Naive thymus-derived CD8-positive, alpha-beta T cell (primary cell): ENCODE measurements around the gene MORN4. TPM values are rescaled to one million over a fixed set of nuclear protein-coding genes. Genes with fewer than 3 reads are reported as not detected.

Experiments
- ATAC-seq, 2 donors: fragments of 150-1000 bp; cut with Tn5 transposase in 1 of 2; sonication (Bioruptor Pico), chemical (Tn5 transposase) in 1 of 2; 1 replicate in 1 of 2; 2 replicates in 1 of 2; pipeline ENCODE4 v1.10.0; 2021; ENCODE audit warnings: mild to moderate bottlenecking in 2 of 2, moderate library complexity in 2 of 2
- POLR2A ChIA-PET: fragments of 350-600 bp; sonication (Branson Sonifier 250); formaldehyde crosslinking; loops from one replicate; lab custom pipeline; 2021; ENCODE audit warnings: antibody characterized with exemption; lab: Charles Lee
- DNase-seq, 10 donors: peaks; one replicate each; pipeline versions ENCODE4 v3.0.0 to v3.0.0-alpha.2; 2020 to 2022
- H3K27ac Mint-ChIP-seq, 10 donors: one replicate each; pipeline ENCODE4 v1.8.0; 2020 to 2022; ENCODE audit warnings: mild to moderate bottlenecking in 10 of 10, mixed read lengths in 10 of 10, moderate library complexity in 4 of 10, inconsistent platforms in 1 of 10
- H3K27me3 Mint-ChIP-seq, 5 donors: one replicate each; pipeline ENCODE4 v1.8.0; 2021 to 2022; ENCODE audit warnings: mixed read lengths in 5 of 5
- H3K36me3 Mint-ChIP-seq, 3 donors: one replicate each; pipeline ENCODE4 v1.8.0; 2020 to 2022; ENCODE audit warnings: mixed read lengths in 3 of 3, mild to moderate bottlenecking in 2 of 3, inconsistent platforms in 1 of 3
- H3K4me1 Mint-ChIP-seq, 4 donors: one replicate each; pipeline ENCODE4 v1.8.0; 2021 to 2022; ENCODE audit warnings: mixed read lengths in 4 of 4
- H3K4me3 Mint-ChIP-seq, 10 donors: one replicate each; pipeline ENCODE4 v1.8.0; 2020 to 2022; ENCODE audit warnings: mild to moderate bottlenecking in 10 of 10, mixed read lengths in 10 of 10, moderate library complexity in 6 of 10, inconsistent platforms in 1 of 10
- H3K9me3 Mint-ChIP-seq, 9 donors: one replicate each; pipeline ENCODE4 v1.8.0; 2020 to 2022; ENCODE audit warnings: mixed read lengths in 9 of 9, mild to moderate bottlenecking in 3 of 9, inconsistent platforms in 1 of 9, moderate library complexity in 1 of 9
- polyA plus RNA-seq, 3 donors: library from polyadenylated mRNA; unstranded; fragments of 300-500 nt; fragmentation: Illumina TruSeq; gene quantifications; one replicate each; pipeline ENCODE4 v1.2.3, GENCODE V29; 2021
- total RNA-seq, 8 experiments: library from RNA in 2 of 8; stranded (reverse) in 2 of 8; gene quantifications; one replicate each; pipeline ENCODE4 v1.2.3 and lab custom pipeline; 2021 to 2026

Gene MORN4
- total RNA-seq (1 to 10 TPM; 1.6 to 3.1 TPM), polyA plus RNA-seq (1 to 10 TPM; 1.9 to 6.2 (median 4.6) TPM), total RNA-seq (lab: John Stamatoyannopoulos, UW) (1.3 to 3.6 (median 2.3) reads per million in 6 experiments)

DNA sequence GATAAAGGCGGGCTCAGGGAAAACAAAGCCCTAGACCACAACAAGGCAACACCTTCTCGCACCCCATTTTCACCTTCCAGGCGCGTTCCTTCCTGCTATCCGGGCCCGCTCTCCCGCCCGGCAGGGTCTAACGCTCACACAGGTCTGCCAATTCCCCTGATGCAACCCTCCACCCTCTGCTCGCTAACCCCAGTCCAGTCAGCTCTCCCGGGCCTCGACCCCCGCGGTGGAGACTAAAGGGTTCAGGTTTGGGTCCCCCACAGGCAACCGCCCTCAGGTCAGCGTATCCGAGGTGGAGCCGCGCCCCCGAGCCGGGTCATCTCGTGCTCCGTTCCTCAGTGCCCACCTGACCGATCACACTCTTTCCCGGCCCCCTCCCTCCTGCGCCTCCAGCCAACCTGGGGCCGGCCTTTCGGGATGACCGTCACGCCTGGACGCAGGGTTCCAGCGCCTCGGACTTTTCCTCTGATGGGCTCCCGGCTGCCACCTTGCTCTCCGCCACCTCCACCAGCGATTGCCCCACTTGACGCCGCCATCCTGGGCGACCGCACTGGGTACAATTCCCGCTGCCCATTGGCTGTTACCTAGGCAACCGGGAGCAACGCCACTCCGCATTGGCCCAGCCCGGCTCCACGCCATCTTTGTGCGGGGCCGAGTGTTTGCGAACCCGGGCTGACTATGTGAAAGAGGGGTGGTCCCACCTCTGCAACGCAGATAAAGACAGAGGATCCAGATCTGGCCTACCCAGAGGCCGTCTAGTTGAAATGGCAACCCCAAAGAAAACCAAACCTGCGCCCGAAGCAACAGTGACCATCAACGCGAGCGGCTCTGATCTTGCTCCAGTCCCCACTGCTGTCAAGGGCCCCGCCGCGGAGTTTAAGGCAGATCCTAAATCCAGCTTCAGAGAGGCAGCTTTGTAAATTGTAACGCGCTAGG lies at the start of gene MORN4:
Gene MORN4, minus strand, starts transcription at position 552 of the 936 bp plus-strand sequence. CDS start 13,847 bp downstream, outside the sequence.
- peaks cover 0 to 4% (median 2%) of the 10 kb centered on the region in 5 donors for H3K27me3 Mint-ChIP-seq
- ATAC-seq, result peak; percentile 98 to 100
- POLR2A ChIA-PET, result no interaction called here
- H3K9me3 Mint-ChIP-seq, result no peaks in the 10 kb centered on the region
- peaks cover 9 to 17% (median 16%) of the 10 kb centered on the region in 4 donors for H3K4me1 Mint-ChIP-seq
- H3K4me3 Mint-ChIP-seq, result peak within 1 kb of the TSS; percentile 91 to 100 (median 98)
- DNase-seq, result peak; percentile 84 to 97 (median 91)
- peaks cover 0 to 5% (median 2%) of the 10 kb centered on the region in 3 donors for H3K36me3 Mint-ChIP-seq
- H3K27ac Mint-ChIP-seq, result peak within 1 kb of the TSS; percentile 81 to 99 (median 93)

DNA sequence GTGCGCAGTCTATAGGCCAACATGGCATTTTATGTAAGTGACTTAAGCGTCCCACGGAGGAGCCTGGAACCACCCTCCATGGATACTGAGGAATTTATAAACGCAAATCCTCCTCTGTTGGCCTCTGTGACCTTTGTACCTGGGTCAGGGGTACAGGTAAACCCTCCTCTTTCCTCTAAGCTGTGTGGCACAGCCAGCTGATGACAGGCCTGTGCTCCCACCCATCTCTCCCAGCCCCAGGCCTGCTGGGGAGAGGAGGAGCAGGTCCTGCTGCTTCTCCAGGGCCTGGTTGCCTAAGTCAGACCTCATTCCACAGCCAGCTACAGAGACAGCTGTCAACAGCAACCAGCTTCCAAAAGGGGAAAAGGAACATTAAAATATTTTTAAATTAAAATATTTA lies 48.7 kb upstream of the MORN4 start:
- Mint-ChIP-seq H3K36me3 (no peaks in the 10 kb centered on the region), H3K9me3 (no peaks in the 10 kb centered on the region), H3K4me1 (peaks cover 3 to 24% (median 16%) of the 10 kb centered on the region in 4 donors), H3K4me3 (no peak overlapping the region), H3K27ac (no peak overlapping the region), H3K27me3 (no peaks in the 10 kb centered on the region)
- ATAC-seq, result no peak
- POLR2A ChIA-PET, result interaction anchor here (0.7 to 1.3 kb wide), 2 partner anchors 55 to 351 kb away, joined by 3 to 4 read pairs; partner anchors contain the start of gene ZFYVE27
- no peak for DNase-seq

DNA sequence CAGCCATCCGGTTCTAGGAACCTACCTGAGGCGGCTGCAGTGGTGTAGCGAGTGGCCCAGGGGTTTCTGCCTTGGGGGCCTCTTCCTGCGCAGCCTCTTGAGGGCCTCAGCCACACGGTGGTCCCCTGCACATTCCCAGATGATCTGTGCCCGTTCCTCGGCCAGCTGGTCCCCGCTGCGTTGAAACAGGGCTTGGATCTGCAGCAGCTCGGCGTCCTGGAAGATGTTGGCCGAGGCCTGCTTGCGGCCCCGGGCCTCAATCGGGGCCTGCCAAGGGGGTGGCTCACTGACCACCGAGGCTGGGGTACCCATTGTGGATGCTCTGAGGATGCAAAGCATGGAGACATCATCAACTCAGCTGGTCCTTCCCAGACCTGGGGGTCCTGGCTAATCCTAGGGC lies 46.3 kb upstream of the MORN4 start:
- no peak overlapping the region for H3K27ac Mint-ChIP-seq

DNA sequence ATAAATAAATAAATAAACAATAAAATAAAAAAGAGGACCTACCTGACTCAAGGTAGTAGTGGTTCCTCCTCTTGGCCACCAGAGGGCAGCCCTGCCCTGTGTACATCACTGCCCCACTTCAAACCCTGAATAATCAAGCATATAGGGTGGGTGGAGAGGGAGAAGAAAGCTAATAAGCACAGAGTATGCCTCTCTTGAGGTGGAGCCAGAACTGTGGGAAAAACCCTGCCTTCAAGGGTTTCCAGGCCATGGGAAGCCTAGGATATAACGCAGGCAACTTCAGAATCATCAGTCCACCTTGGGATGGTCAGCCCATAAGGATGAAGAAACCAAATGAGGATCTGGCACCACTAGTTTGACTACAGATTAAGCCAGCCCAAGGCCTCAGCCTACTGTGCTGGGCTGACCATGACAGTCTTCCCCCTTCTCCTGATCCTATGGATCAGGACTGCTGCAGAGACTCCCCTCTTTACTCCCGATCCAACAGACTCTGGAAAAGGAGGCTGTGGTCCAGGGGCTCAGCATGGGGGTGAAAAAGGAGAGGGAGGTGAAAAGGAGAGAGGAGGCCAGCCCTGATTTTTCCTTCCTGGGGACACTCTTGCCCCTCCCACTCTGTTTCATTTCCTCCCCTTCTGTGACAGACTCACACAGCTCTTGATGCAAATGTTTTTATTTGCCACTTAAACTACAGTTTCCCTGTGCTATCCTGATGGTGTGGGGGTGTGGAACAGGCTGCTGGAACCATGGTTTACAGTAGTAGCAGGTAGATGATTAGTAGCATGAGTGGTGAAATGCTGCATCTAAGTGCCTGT lies 43.7 kb upstream of the MORN4 start:
- ATAC-seq, result peak; percentile 88 to 94
- Mint-ChIP-seq H3K36me3 (peaks cover 0 to 29% (median 10%) of the 10 kb centered on the region in 3 donors), H3K27me3 (no peaks in the 10 kb centered on the region), H3K4me3 (no peak overlapping the region), H3K9me3 (no peaks in the 10 kb centered on the region), H3K4me1 (peaks cover 0 to 5% (median 0%) of the 10 kb centered on the region in 4 donors), H3K27ac (peak overlapping the region in 2 of 10 donors; percentile 79 to 80)
- peak; percentile 31 to 72 (median 53) for DNase-seq
- POLR2A ChIA-PET, result interaction anchor here (0.9 to 2.2 kb wide), 4 partner anchors 10 to 60 kb away, joined by 3 to 9 read pairs (median 4); partner anchors contain the start of genes AVPI1 and ZFYVE27

More for the DNA sequence above, 46.3 kb upstream of the MORN4 start:
- no peak for ATAC-seq
- Mint-ChIP-seq H3K36me3 (peaks cover 0 to 9% (median 4%) of the 10 kb centered on the region in 3 donors), H3K4me3 (no peak overlapping the region), H3K4me1 (peaks cover 0 to 8% (median 5%) of the 10 kb centered on the region in 4 donors), H3K9me3 (no peaks in the 10 kb centered on the region), H3K27me3 (no peaks in the 10 kb centered on the region)
- POLR2A ChIA-PET, result interaction anchor here (0.6 to 1.0 kb wide), 3 partner anchors 10 to 448 kb away, joined by 3 read pairs; no protein-coding TSS in a partner anchor
- no peak for DNase-seq

DNA sequence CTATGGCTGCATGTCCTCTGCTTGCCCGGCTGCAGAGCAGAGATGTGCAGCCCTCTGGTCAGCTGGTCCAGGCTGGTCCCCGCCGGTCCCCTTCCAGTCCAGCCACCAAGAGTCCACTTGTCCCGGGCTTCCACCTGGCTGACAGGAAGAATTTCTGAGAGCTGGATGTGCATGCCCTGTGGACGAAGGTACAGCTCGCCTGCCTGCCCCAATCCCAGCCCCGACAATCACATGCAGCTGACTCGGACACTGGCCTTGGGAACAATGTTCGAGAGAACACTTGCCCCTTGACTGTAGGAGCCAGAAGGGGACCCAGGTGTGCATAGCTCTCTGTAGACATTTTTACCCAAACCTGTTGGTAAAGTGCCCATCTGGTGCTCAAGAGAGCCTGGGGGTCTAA lies 41.9 kb upstream of the MORN4 start:
- no peaks in the 10 kb centered on the region for H3K9me3 Mint-ChIP-seq
- POLR2A ChIA-PET, result interaction anchor here (0.8 to 1.7 kb wide), 3 partner anchors 13 to 61 kb away, joined by 3 to 4 read pairs (median 4); partner anchors contain the start of gene ZFYVE27
- ATAC-seq (no peak), DNase-seq (no peak)
- peaks cover 0 to 5% (median 0%) of the 10 kb centered on the region in 4 donors for H3K4me1 Mint-ChIP-seq
- H3K27ac Mint-ChIP-seq, result peak overlapping the region in 1 of 10 donors; percentile 44
- H3K36me3 Mint-ChIP-seq, result peaks cover 0 to 42% (median 10%) of the 10 kb centered on the region in 3 donors
- no peaks in the 10 kb centered on the region for H3K27me3 Mint-ChIP-seq
- H3K4me3 Mint-ChIP-seq, result no peak overlapping the region

DNA sequence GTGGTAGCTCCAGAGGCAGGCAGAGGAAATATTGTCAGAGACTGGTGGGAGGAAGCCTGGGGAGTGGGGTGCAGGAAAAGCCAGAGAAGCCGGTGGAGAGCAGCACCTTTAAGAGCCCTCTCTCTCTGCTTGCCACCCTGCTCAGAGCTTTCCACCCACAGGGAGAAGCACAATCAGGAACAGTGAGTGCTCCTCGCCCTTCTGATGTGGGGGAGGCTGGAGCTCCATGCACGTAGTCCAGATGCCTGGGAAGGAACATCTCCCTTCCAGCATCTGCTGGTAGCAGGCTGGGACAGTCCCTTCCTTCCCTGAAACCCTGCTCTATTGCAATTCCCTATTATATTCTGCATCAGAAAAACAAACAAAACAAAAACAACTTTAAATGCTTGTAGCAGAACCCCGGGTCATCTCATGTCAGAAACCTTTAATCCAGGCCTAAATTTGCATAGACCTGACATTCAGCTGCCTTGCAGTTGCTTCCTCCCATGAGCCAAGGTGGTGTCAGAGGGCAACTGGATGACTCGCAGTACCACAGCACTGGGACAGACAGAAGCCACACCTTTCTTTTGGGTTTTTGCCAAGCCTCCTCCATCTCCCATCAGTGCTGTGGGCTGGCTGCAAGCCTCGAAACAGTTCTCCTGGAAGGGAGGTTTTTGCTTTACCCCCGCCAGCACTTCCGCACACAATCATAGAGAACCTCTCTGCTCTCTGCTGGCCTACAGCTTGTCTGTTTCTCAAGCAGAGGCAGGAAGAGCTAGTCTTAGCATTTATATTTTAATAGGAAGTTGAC lies 40.6 kb upstream of the MORN4 start:
- peaks cover 0 to 5% (median 0%) of the 10 kb centered on the region in 4 donors for H3K4me1 Mint-ChIP-seq
- peak overlapping the region in 1 of 10 donors; percentile 44 for H3K27ac Mint-ChIP-seq
- no peak for DNase-seq
- no peak for ATAC-seq
- no peaks in the 10 kb centered on the region for H3K27me3 Mint-ChIP-seq
- H3K9me3 Mint-ChIP-seq, result no peaks in the 10 kb centered on the region
- POLR2A ChIA-PET, result interaction anchor here (1.0 to 1.5 kb wide), 2 partner anchors 13 to 63 kb away, joined by 3 to 4 read pairs; partner anchors contain the start of genes AVPI1 and ZFYVE27
- H3K36me3 Mint-ChIP-seq, result peaks cover 0 to 47% (median 10%) of the 10 kb centered on the region in 3 donors
- H3K4me3 Mint-ChIP-seq, result no peak overlapping the region

DNA sequence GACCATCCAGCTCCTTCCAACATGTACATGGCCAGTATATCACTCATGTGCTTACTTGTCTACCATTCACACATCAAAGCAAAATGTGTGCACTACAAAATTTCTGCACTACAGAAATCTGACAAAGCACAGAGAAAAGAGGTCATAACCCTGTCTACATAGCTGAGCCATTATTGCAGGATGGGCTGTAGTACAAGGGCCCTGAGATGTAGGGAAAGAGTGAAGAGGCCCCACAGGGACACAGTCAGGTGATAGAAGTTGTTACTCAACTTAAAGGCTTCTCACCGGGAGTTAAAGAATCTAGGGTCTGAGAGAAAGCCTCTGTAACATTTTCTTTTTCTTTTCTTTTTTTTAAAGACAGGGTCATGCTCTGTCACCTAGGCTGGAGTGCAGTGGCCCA lies 36.3 kb upstream of the MORN4 start:
- H3K4me3 Mint-ChIP-seq, result no peak overlapping the region
- H3K4me1 Mint-ChIP-seq, result peaks cover 0 to 4% (median 1%) of the 10 kb centered on the region in 4 donors
- DNase-seq (no peak), ATAC-seq (no peak)
- H3K27me3 Mint-ChIP-seq, result no peaks in the 10 kb centered on the region
- POLR2A ChIA-PET, result interaction anchor here (0.8 to 1.5 kb wide), 2 partner anchors 10 to 121 kb away, joined by 3 read pairs; no protein-coding TSS in a partner anchor
- H3K36me3 Mint-ChIP-seq, result peaks cover 0 to 65% (median 16%) of the 10 kb centered on the region in 3 donors
- no peaks in the 10 kb centered on the region for H3K9me3 Mint-ChIP-seq
- H3K27ac Mint-ChIP-seq, result peak overlapping the region in 3 of 10 donors; percentile 25 to 27 (median 25)

DNA sequence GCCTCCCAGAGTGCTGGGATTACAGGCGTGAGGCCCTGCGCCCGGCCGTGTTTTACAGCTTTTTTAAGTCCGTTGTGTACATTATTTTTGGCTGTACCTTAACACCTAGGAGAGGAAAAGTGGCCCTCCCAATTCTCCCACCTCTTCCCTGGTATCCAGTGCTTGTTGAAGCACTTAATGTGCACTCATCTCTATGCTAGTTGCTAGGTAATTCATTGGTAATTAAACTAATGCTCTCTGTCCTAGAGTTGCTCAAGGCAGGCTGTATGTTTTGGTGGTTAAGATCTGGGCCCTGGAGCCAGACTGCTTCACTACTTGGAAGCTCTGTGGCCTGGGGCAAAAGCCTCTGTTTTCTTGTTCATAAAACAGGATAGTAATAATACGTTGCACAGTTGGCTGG lies 34.2 kb upstream of the MORN4 start:
- Mint-ChIP-seq H3K27ac (peak overlapping the region in 3 of 10 donors; percentile 34 to 81 (median 52)), H3K27me3 (no peaks in the 10 kb centered on the region), H3K4me3 (no peak overlapping the region), H3K36me3 (peaks cover 0 to 61% (median 14%) of the 10 kb centered on the region in 3 donors), H3K4me1 (peaks cover 0 to 4% (median 1%) of the 10 kb centered on the region in 4 donors), H3K9me3 (no peaks in the 10 kb centered on the region)
- POLR2A ChIA-PET, result no interaction called here
- ATAC-seq, result no peak
- DNase-seq, result no peak

DNA sequence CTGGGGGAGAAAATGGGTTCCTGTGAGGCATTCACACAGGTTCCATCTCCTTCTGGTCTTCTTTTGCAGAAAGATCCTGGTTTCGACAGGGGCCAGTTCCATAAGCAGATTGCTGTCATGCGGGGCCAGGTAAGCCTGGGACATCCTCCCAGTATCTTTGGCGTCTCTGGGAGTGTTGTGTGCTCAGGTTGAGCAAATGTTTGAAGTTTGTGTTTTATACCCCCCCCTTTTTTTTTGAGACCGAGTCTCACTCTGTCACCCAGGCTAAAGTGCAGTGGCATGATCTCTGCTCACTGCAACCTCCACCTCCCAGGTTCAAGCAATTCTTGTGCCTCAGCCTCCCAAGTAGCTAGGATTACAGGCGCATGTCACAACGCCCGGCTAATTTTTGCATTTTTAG lies 33.7 kb upstream of the MORN4 start:
- Mint-ChIP-seq H3K27ac (no peak overlapping the region), H3K4me3 (no peak overlapping the region)
- POLR2A ChIA-PET, result no interaction called here

DNA sequence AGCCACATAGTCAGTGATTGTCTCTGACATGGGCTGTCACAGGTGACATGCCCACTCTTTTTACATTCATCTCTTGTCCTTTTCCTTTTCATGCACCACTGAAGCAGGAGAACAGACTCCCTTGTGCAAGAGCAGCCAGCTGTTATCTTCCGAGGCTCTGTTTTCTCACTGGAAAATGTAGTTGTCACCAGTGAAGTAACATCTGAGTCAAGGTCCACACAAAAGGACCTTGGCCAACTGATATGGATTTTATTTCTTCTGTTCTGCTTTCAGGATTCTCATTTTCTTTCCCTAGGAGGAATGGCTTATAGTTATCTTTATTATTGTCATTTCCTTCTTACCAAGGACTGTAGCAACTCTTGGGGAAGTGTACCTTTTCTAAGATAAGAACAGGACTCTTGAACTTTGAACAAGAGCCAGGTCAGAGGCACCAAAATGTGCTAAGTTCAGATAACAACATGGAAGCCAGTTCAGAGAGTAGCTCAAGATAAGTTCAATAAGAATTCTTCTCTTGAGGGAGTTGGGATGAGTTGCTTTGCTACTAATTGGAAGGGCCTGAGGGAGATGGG lies 31.1 kb upstream of the MORN4 start:
- Mint-ChIP-seq H3K9me3 (no peaks in the 10 kb centered on the region), H3K4me1 (peaks cover 0 to 4% (median 2%) of the 10 kb centered on the region in 4 donors), H3K4me3 (no peak overlapping the region), H3K27ac (no peak overlapping the region), H3K27me3 (no peaks in the 10 kb centered on the region), H3K36me3 (peaks cover 0 to 63% (median 16%) of the 10 kb centered on the region in 3 donors)
- ATAC-seq (no peak), DNase-seq (no peak)
- POLR2A ChIA-PET, result no interaction called here

More for the DNA sequence above, 33.7 kb upstream of the MORN4 start:
- ATAC-seq (no peak), DNase-seq (no peak)
- H3K36me3 Mint-ChIP-seq, result peaks cover 0 to 63% (median 14%) of the 10 kb centered on the region in 3 donors
- peaks cover 0 to 4% (median 1%) of the 10 kb centered on the region in 4 donors for H3K4me1 Mint-ChIP-seq
- H3K27me3 Mint-ChIP-seq, result no peaks in the 10 kb centered on the region
- no peaks in the 10 kb centered on the region for H3K9me3 Mint-ChIP-seq

DNA sequence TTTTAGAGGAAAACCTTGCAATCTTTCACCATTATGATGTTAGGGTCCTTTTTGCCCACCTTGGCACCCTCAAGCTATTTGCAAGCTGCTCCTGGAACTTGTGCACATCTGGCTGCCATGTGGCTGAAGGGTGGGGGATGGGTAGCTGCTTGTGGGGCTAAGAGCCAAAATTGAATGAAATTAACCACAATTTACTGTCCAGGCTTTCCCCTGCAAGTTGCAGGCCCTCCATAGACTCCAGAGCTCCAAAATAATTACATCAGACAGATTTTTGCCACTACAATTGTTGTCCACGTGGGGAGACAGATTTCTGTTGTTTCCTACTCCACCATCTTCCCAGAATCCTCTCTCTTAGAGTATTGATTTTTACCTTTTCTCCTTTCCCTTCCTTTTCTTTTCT lies 26.3 kb upstream of the MORN4 start:
- ATAC-seq, result no peak
- DNase-seq, result no peak
- Mint-ChIP-seq H3K4me3 (no peak overlapping the region), H3K9me3 (no peaks in the 10 kb centered on the region), H3K36me3 (peaks cover 0 to 78% (median 21%) of the 10 kb centered on the region in 3 donors), H3K4me1 (peaks cover 0 to 2% (median under 1%) of the 10 kb centered on the region in 4 donors), H3K27ac (peak overlapping the region in 1 of 10 donors; percentile 33), H3K27me3 (no peaks in the 10 kb centered on the region)
- POLR2A ChIA-PET, result no interaction called here
